HCT116 (cell line): Measurements from ENCODE around the gene DPPA3.
"Not testable (repeated sequence)": the region's sequence is repeated elsewhere in the genome, so short reads cannot be mapped to it uniquely, and the experiment has no call there.

ENCODE experiments used
- CBX3 ChIP-seq: IDR thresholded peaks from 2 replicates; pipeline ENCODE4 v1.6.1; 2012; ENCODE audit warnings: low read depth
- EZH2 ChIP-seq: fragments of 200-600 bp; sonication (generic); IDR thresholded peaks from 2 replicates; pipeline ENCODE4 v1.6.1; 2017; ENCODE audit warnings: antibody characterized with exemption, mixed run types
- JUND ChIP-seq: IDR thresholded peaks from 2 replicates; pipeline ENCODE4 v1.6.1; 2012
- POLR2A ChIP-seq: IDR thresholded peaks from 2 replicates; pipeline ENCODE4 v1.7.0; 2011; ENCODE audit warnings: borderline replicate concordance; ENCODE audit not compliant: insufficient read depth, insufficient read length; ENCODE audit errors: extremely low read depth
- TF ChIP-seq, protein P1 (sequence below), 3 experiments: fragments of 200-600 bp in 1 of 3; sonication (generic) in 1 of 3; IDR thresholded peaks in 2 of 3; conservative IDR thresholded peaks in 1 of 3; 2 replicates each; pipeline ENCODE4 v1.5.1; 2012 to 2017; ENCODE audit warnings: low read depth in 2 of 3, low read length in 2 of 3, antibody characterized with exemption in 1 of 3, borderline replicate concordance in 1 of 3, control low read depth in 1 of 3, mild to moderate bottlenecking in 1 of 3, mixed read lengths in 1 of 3, mixed run types in 1 of 3, moderate library complexity in 1 of 3; ENCODE audit not compliant: insufficient read depth in 1 of 3

DNA sequence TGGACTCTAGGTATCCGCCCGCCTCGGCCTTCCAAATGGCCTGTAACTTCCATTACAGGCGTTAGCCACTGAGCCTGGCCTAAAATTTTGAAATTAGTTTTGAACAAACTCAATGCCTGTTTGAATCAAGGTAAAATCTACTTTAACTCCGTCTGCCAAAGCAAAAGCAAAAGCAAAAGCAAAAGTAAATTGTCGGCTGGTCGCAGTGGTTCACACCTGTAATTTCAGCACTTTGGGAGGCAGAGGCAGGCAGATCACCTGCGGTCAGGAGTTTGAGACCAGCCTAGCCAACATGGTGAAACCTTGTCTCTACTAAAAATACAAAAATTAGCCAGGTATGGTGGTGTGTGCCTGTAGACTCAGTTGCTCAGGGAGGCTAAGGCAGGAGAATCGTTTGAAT is 44.4 kb downstream of the DPPA3 start:
- not testable (repeated sequence) for TF ChIP-seq EZH2, JUND, CBX3, POLR2A
- TF ChIP-seq, protein P1, sequence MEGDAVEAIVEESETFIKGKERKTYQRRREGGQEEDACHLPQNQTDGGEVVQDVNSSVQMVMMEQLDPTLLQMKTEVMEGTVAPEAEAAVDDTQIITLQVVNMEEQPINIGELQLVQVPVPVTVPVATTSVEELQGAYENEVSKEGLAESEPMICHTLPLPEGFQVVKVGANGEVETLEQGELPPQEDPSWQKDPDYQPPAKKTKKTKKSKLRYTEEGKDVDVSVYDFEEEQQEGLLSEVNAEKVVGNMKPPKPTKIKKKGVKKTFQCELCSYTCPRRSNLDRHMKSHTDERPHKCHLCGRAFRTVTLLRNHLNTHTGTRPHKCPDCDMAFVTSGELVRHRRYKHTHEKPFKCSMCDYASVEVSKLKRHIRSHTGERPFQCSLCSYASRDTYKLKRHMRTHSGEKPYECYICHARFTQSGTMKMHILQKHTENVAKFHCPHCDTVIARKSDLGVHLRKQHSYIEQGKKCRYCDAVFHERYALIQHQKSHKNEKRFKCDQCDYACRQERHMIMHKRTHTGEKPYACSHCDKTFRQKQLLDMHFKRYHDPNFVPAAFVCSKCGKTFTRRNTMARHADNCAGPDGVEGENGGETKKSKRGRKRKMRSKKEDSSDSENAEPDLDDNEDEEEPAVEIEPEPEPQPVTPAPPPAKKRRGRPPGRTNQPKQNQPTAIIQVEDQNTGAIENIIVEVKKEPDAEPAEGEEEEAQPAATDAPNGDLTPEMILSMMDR (IDR thresholded peaks at IDR 0.05 in 2 of 3, conservative IDR thresholded peaks at IDR 0.05 in 1 of 3; ENCODE audit: borderline replicate concordance in 1 of 3, insufficient read depth in 1 of 3, low read depth in 2 of 3, low read length in 2 of 3), result not testable (repeated sequence)
